Measurements from ENCODE around the gene PIAS3. TPM values are rescaled to one million over a fixed set of nuclear protein-coding genes. Genes with fewer than 3 reads are reported as not detected.

PIAS3 gene
- polyA plus RNA-seq, 3 donors = 7.2 to 25.9 (median 8.8) TPM

- Histone ChIP-seq H3K4me1 (ENCODE audit: control insufficient read depth in 1 of 2, insufficient read depth in 2 of 2, low read length in 2 of 2) (peaks cover 11% of the 10 kb centered on the region in 2 donors), H3K9ac (ENCODE audit: insufficient read depth, low read length, poor library complexity, severe bottlenecking) (no peak overlapping the region), H2AFZ (ENCODE audit: insufficient read depth, low read depth, low read length, poor library complexity, severe bottlenecking) (no peak overlapping the region), H3K27me3 (ENCODE audit: control insufficient read depth in 2 of 2, insufficient read depth in 2 of 2, low read length in 2 of 2) (no peaks in the 10 kb centered on the region), H3K36me3 (replicated peaks in 1 of 2; ENCODE audit: control insufficient read depth in 1 of 2, insufficient read depth in 2 of 2, low read length in 2 of 2) (peaks cover 49 to 56% of the 10 kb centered on the region in 2 donors), H3K4me3 (replicated peaks in 1 of 3; ENCODE audit: low read depth in 2 of 3, low read length in 3 of 3) (no peak overlapping the region), H3K9me3 (replicated peaks in 1 of 2; ENCODE audit: control insufficient read depth in 1 of 2, insufficient read depth in 1 of 2, low read length in 2 of 2) (no peaks in the 10 kb centered on the region), H3K79me2 (ENCODE audit: insufficient read depth, low read length) (peaks cover 37% of the 10 kb centered on the region), H3K27ac (ENCODE audit: low read depth in 1 of 2, low read length in 2 of 2) (no peak overlapping the region), H4K20me1 (ENCODE audit: insufficient read depth, low read length) (peaks cover 14% of the 10 kb centered on the region), H3K4me2 (replicated peaks; ENCODE audit: extremely low read depth, low read length, poor library complexity, severe bottlenecking) (no peak overlapping the region)
- Mint-ChIP-seq H3K27ac (no peak overlapping the region), H3K27me3 (ENCODE audit: low read depth in 3 of 3) (peaks cover 0 to 4% (median 3%) of the 10 kb centered on the region in 3 donors), H3K9me3 (no peaks in the 10 kb centered on the region), H3K36me3 (peaks cover 48 to 54% of the 10 kb centered on the region in 2 donors), H3K4me3 (no peak overlapping the region), H3K4me1 (peaks cover 17% of the 10 kb centered on the region)
- TF ChIP-seq, protein P1, sequence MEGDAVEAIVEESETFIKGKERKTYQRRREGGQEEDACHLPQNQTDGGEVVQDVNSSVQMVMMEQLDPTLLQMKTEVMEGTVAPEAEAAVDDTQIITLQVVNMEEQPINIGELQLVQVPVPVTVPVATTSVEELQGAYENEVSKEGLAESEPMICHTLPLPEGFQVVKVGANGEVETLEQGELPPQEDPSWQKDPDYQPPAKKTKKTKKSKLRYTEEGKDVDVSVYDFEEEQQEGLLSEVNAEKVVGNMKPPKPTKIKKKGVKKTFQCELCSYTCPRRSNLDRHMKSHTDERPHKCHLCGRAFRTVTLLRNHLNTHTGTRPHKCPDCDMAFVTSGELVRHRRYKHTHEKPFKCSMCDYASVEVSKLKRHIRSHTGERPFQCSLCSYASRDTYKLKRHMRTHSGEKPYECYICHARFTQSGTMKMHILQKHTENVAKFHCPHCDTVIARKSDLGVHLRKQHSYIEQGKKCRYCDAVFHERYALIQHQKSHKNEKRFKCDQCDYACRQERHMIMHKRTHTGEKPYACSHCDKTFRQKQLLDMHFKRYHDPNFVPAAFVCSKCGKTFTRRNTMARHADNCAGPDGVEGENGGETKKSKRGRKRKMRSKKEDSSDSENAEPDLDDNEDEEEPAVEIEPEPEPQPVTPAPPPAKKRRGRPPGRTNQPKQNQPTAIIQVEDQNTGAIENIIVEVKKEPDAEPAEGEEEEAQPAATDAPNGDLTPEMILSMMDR (IDR thresholded peaks at IDR 0.05) = no peak
- 100% methylated on average over 1 of the region's 2 CpGs for WGBS (ENCODE audit: insufficient coverage)
- no peak for DNase-seq
- intact Hi-C loops (cut with micrococcal nuclease) = no loop called here
These were observed 32.9 kb downstream of the PIAS3 start for GRCh38 chr1:145826030-145826429.

GRCh38 chr1:145824499-145824842 lies 34.4 kb downstream of the PIAS3 start:
- Histone ChIP-seq H3K27ac (ENCODE audit: low read depth in 1 of 2, low read length in 2 of 2) (peak overlapping the region; percentile 92 to 99), H3K9ac (ENCODE audit: insufficient read depth, low read length, poor library complexity, severe bottlenecking) (peak overlapping the region; percentile 93), H3K36me3 (replicated peaks in 1 of 2; ENCODE audit: control insufficient read depth in 1 of 2, insufficient read depth in 2 of 2, low read length in 2 of 2) (peaks cover 34 to 40% of the 10 kb centered on the region in 2 donors), H2AFZ (ENCODE audit: insufficient read depth, low read depth, low read length, poor library complexity, severe bottlenecking) (peak overlapping the region; percentile 86), H3K4me2 (replicated peaks; ENCODE audit: extremely low read depth, low read length, poor library complexity, severe bottlenecking) (peak overlapping the region; percentile 79), H3K4me3 (replicated peaks in 1 of 3; ENCODE audit: low read depth in 2 of 3, low read length in 3 of 3) (peak overlapping the region; percentile 62 to 93 (median 82)), H3K4me1 (ENCODE audit: control insufficient read depth in 1 of 2, insufficient read depth in 2 of 2, low read length in 2 of 2) (peaks cover 11% of the 10 kb centered on the region in 2 donors), H3K79me2 (ENCODE audit: insufficient read depth, low read length) (peaks cover 37% of the 10 kb centered on the region), H3K27me3 (ENCODE audit: control insufficient read depth in 2 of 2, insufficient read depth in 2 of 2, low read length in 2 of 2) (no peaks in the 10 kb centered on the region), H3K9me3 (replicated peaks in 1 of 2; ENCODE audit: control insufficient read depth in 1 of 2, insufficient read depth in 1 of 2, low read length in 2 of 2) (no peaks in the 10 kb centered on the region), H4K20me1 (ENCODE audit: insufficient read depth, low read length) (peaks cover 14% of the 10 kb centered on the region)
- intact Hi-C loops (cut with micrococcal nuclease) = no loop called here
- no peaks in the 10 kb centered on the region for H3K9me3 Mint-ChIP-seq
- no CpG with 5 or more reads among the region's 7 CpGs for WGBS (ENCODE audit: insufficient coverage)
- H3K4me1 Mint-ChIP-seq = peaks cover 17% of the 10 kb centered on the region
- no peak for DNase-seq
- peak overlapping the region; percentile 93 to 96 for H3K4me3 Mint-ChIP-seq
- H3K27me3 Mint-ChIP-seq (ENCODE audit: low read depth in 3 of 3) = peaks cover 0 to 4% (median 3%) of the 10 kb centered on the region in 3 donors
- peak overlapping the region; percentile 93 to 98 (median 96) for H3K27ac Mint-ChIP-seq
- TF ChIP-seq, protein P1 (IDR thresholded peaks at IDR 0.05) = no peak
- H3K36me3 Mint-ChIP-seq = peaks cover 36 to 38% of the 10 kb centered on the region in 2 donors

Data from CD14-positive monocyte (primary cell).